Neural progenitor cell (in vitro differentiated cells): ENCODE data around the gene TNP1. TPM values are rescaled to one million over a fixed set of nuclear protein-coding genes. Genes with fewer than 3 reads are reported as not detected.

ENCODE experiments used
- DNase-seq: peaks from one replicate; pipeline ENCODE4 v3.0.0-alpha.2; 2016; ENCODE audit warnings: low spot score
- H2AFZ ChIP-seq: fragments of 200-600 bp; sonication (generic); replicated peaks from 2 replicates; pipeline ENCODE4 v1.6.1; 2016; ENCODE audit warnings: antibody characterized with exemption
- H3F3A ChIP-seq: fragments of 200-600 bp; sonication (generic); 2 replicates; pipeline ENCODE4 v1.6.1; 2016; ENCODE audit warnings: antibody characterized with exemption, low read depth
- H3K27ac ChIP-seq: fragments of 200-600 bp; sonication (generic); 2 replicates; pipeline ENCODE4 v1.5.1; 2016; ENCODE audit warnings: mild to moderate bottlenecking
- H3K27me3 ChIP-seq: fragments of 200-600 bp; sonication (generic); 2 replicates; pipeline ENCODE4 v1.6.1; 2016; ENCODE audit warnings: mild to moderate bottlenecking, moderate library complexity
- H3K36me3 ChIP-seq: fragments of 200-600 bp; sonication (generic); 2 replicates; pipeline ENCODE4 v1.5.1; 2016
- H3K4me1 ChIP-seq: fragments of 200-600 bp; sonication (generic); 2 replicates; pipeline ENCODE4 v1.6.1; 2016; ENCODE audit warnings: mixed run types
- H3K4me2 ChIP-seq: fragments of 200-600 bp; sonication (generic); 2 replicates; pipeline ENCODE4 v1.6.1; 2016
- H3K4me3 ChIP-seq: fragments of 200-600 bp; sonication (generic); 2 replicates; pipeline ENCODE4 v1.5.1; 2016
- H3K79me2 ChIP-seq: fragments of 200-600 bp; sonication (generic); 2 replicates; pipeline ENCODE4 v1.6.1; 2016; ENCODE audit warnings: low read depth
- H3K9ac ChIP-seq: fragments of 200-600 bp; sonication (generic); 2 replicates; pipeline ENCODE4 v1.6.1; 2016
- H3K9me3 ChIP-seq: fragments of 200-600 bp; sonication (generic); 2 replicates; pipeline ENCODE4 v1.5.1; 2016; ENCODE audit warnings: low read depth
- H4K20me1 ChIP-seq: fragments of 200-600 bp; sonication (generic); 2 replicates; pipeline ENCODE4 v1.6.1; 2016; ENCODE audit warnings: low read depth
- H3K27ac Mint-ChIP-seq: 3 replicates; pipeline ENCODE4 v1.8.0; 2021; ENCODE audit warnings: mixed read lengths
- H3K27me3 Mint-ChIP-seq: 2 replicates; pipeline ENCODE4 v1.8.0; 2022; ENCODE audit warnings: low read depth, mild to moderate bottlenecking, inconsistent platforms, moderate library complexity, mixed read lengths; ENCODE audit not compliant: insufficient read depth
- H3K36me3 Mint-ChIP-seq: 3 replicates; pipeline ENCODE4 v1.8.0; 2021; ENCODE audit warnings: mixed read lengths
- H3K4me1 Mint-ChIP-seq: 3 replicates; pipeline ENCODE4 v1.8.0; 2021; ENCODE audit warnings: mixed read lengths
- H3K4me3 Mint-ChIP-seq: 3 replicates; pipeline ENCODE4 v1.8.0; 2021; ENCODE audit warnings: mild to moderate bottlenecking, moderate library complexity, mixed read lengths
- H3K9me3 Mint-ChIP-seq: 3 replicates; pipeline ENCODE4 v1.8.0; 2020; ENCODE audit warnings: mixed read lengths
- CTCF ChIP-seq: fragments of 200-600 bp; sonication (generic); IDR thresholded peaks from 2 replicates; pipeline ENCODE4 v1.5.1; 2017; ENCODE audit warnings: antibody characterized with exemption, mild to moderate bottlenecking
- EZH2 ChIP-seq: fragments of 200-600 bp; sonication (generic); IDR thresholded peaks from 2 replicates; pipeline ENCODE4 v1.6.1; 2017; ENCODE audit warnings: antibody characterized with exemption, mild to moderate bottlenecking, moderate library complexity
- EZH2phosphoT487 ChIP-seq: fragments of 200-600 bp; sonication (generic); IDR thresholded peaks from 2 replicates; pipeline ENCODE4 v1.6.1; 2017; ENCODE audit warnings: antibody characterized with exemption
- total RNA-seq: library from RNA; depleted of rRNA; stranded (reverse); fragments of >200 nt; gene quantifications from 2 replicates; pipeline ENCODE4 v1.2.3, GENCODE V29; 2015; ENCODE audit warnings: low replicate concordance

TNP1 gene
- total RNA-seq = not detected in 2 replicates

- Histone ChIP-seq H3K9me3 (no peaks in the 10 kb centered on the region), H2AFZ (no peak within 1 kb of the TSS), H3K27ac (no peak within 1 kb of the TSS), H4K20me1 (no peaks in the 10 kb centered on the region), H3K79me2 (no peaks in the 10 kb centered on the region), H3K4me3 (no peak within 1 kb of the TSS), H3K9ac (no peak within 1 kb of the TSS), H3K27me3 (no peaks in the 10 kb centered on the region), H3F3A (peaks cover 24% of the 10 kb centered on the region), H3K36me3 (no peaks in the 10 kb centered on the region), H3K4me2 (no peak within 1 kb of the TSS), H3K4me1 (peaks cover 31% of the 10 kb centered on the region)
- no peaks in the 10 kb centered on the region for H3K36me3 Mint-ChIP-seq
- peaks cover 2% of the 10 kb centered on the region for H3K27me3 Mint-ChIP-seq
- H3K9me3 Mint-ChIP-seq = peaks cover 3% of the 10 kb centered on the region
- no peak within 1 kb of the TSS for H3K27ac Mint-ChIP-seq
- no peak within 1 kb of the TSS for H3K4me3 Mint-ChIP-seq
- H3K4me1 Mint-ChIP-seq = peaks cover 28% of the 10 kb centered on the region
- no peak for DNase-seq
- TF ChIP-seq EZH2phosphoT487 = no peak
- no peak for TF ChIP-seq EZH2
- TF ChIP-seq CTCF = no peak
These were observed at the start of gene TNP1 for GRCh38 chr2:216859944-216860343. TNP1 (minus strand) TSS chr2:216860064; CDS start chr2:216860034, 30 bp downstream.

GRCh38 chr2:216908300-216908699 lies 48.4 kb upstream of the TNP1 start:
- Histone ChIP-seq H3K9me3 (no peaks in the 10 kb centered on the region), H3K27ac (no peak overlapping the region), H3K79me2 (no peaks in the 10 kb centered on the region), H3K4me2 (peak overlapping the region; percentile 7), H3K36me3 (no peaks in the 10 kb centered on the region), H2AFZ (no peak overlapping the region), H3K4me3 (no peak overlapping the region), H3K27me3 (no peaks in the 10 kb centered on the region), H3K9ac (no peak overlapping the region), H3K4me1 (peaks cover 13% of the 10 kb centered on the region), H4K20me1 (no peaks in the 10 kb centered on the region), H3F3A (no peaks in the 10 kb centered on the region)
- no peak for DNase-seq
- Mint-ChIP-seq H3K4me1 (peaks cover 19% of the 10 kb centered on the region), H3K27ac (no peak overlapping the region), H3K4me3 (no peak overlapping the region), H3K36me3 (no peaks in the 10 kb centered on the region), H3K9me3 (peaks cover 15% of the 10 kb centered on the region), H3K27me3 (peaks cover 8% of the 10 kb centered on the region)
- TF ChIP-seq EZH2 (no peak), EZH2phosphoT487 (no peak), CTCF (no peak)

GRCh38 chr2:216905649-216906329 lies 45.9 kb upstream of the TNP1 start:
- no peaks in the 10 kb centered on the region for H3K79me2 ChIP-seq
- no peak overlapping the region for H3K4me2 ChIP-seq
- H4K20me1 ChIP-seq = no peaks in the 10 kb centered on the region
- no peaks in the 10 kb centered on the region for H3F3A ChIP-seq
- H3K4me3 ChIP-seq = no peak overlapping the region
- H3K9me3 Mint-ChIP-seq = peaks cover 22% of the 10 kb centered on the region
- no peak overlapping the region for H3K9ac ChIP-seq
- H3K27me3 ChIP-seq = no peaks in the 10 kb centered on the region
- H3K27ac Mint-ChIP-seq = no peak overlapping the region
- peaks cover 11% of the 10 kb centered on the region for H3K27me3 Mint-ChIP-seq
- H3K4me1 Mint-ChIP-seq = peaks cover 21% of the 10 kb centered on the region
- H3K27ac ChIP-seq = no peak overlapping the region
- TF ChIP-seq EZH2 (no peak), CTCF (peak; percentile 31), EZH2phosphoT487 (no peak)
- H3K4me3 Mint-ChIP-seq = no peak overlapping the region
- no peaks in the 10 kb centered on the region for H3K36me3 ChIP-seq
- no peak overlapping the region for H2AFZ ChIP-seq
- no peak for DNase-seq
- no peaks in the 10 kb centered on the region for H3K9me3 ChIP-seq
- peaks cover 13% of the 10 kb centered on the region for H3K4me1 ChIP-seq
- peaks cover 3% of the 10 kb centered on the region for H3K36me3 Mint-ChIP-seq
